ENCODE data around the gene NR2E1. TPM values are rescaled to one million over a fixed set of nuclear protein-coding genes. Genes with fewer than 3 reads are reported as not detected.

The NR2E1 gene
- total and polyA plus RNA-seq, 9 donors = 0.02 TPM; not detected in 8

- 8 to 19% (median 16%) methylated on average over 4 of the region's 4 CpGs for WGBS, 3 donors
- H3K27me3 ChIP-seq = no peaks in the 10 kb centered on the region
- H3K36me3 ChIP-seq = no peaks in the 10 kb centered on the region
- H3K4me3 ChIP-seq = no peak overlapping the region
- no peak for DNase-seq
- H3K4me1 ChIP-seq (ENCODE audit: insufficient read depth) = peaks cover 2% of the 10 kb centered on the region
- intact Hi-C loops (cut with DNase I) = no loop called here
- H3K9me3 ChIP-seq = no peaks in the 10 kb centered on the region
- TF ChIP-seq CTCF (IDR thresholded peaks at IDR 0.05) = no peak
- no peak for TF ChIP-seq EP300 (IDR thresholded peaks at IDR 0.05)
- no peak overlapping the region for H3K27ac ChIP-seq
Observed at GRCh38 chr6:108179741-108180140, 13.9 kb downstream of the NR2E1 start.

GRCh38 chr6:108180266-108180665 lies 14.4 kb downstream of the NR2E1 start:
- H3K9me3 ChIP-seq = no peaks in the 10 kb centered on the region
- no peak overlapping the region for H3K27ac ChIP-seq
- DNase-seq = no peak
- H3K4me3 ChIP-seq = no peak overlapping the region
- intact Hi-C loops (cut with DNase I) = no loop called here
- peaks cover 2% of the 10 kb centered on the region for H3K4me1 ChIP-seq (ENCODE audit: insufficient read depth)
- 23 to 26% (median 25%) methylated on average over 1 of the region's 1 CpG for WGBS, 3 donors
- no peaks in the 10 kb centered on the region for H3K36me3 ChIP-seq
- no peak for TF ChIP-seq CTCF (IDR thresholded peaks at IDR 0.05)
- TF ChIP-seq POLR2A (IDR thresholded peaks at IDR 0.05) = no peak
- no peak for TF ChIP-seq EP300 (IDR thresholded peaks at IDR 0.05)
- H3K27me3 ChIP-seq = no peaks in the 10 kb centered on the region

GRCh38 chr6:108180776-108181175 lies 15.0 kb downstream of the NR2E1 start:
- TF ChIP-seq CTCF (IDR thresholded peaks at IDR 0.05) (no peak), POLR2A (IDR thresholded peaks at IDR 0.05) (no peak), EP300 (IDR thresholded peaks at IDR 0.05) (no peak)
- Histone ChIP-seq H3K4me1 (ENCODE audit: insufficient read depth) (no peaks in the 10 kb centered on the region), H3K27ac (no peak overlapping the region), H3K27me3 (no peaks in the 10 kb centered on the region), H3K36me3 (no peaks in the 10 kb centered on the region), H3K4me3 (no peak overlapping the region), H3K9me3 (no peaks in the 10 kb centered on the region)
- no peak for DNase-seq
- 58 to 63% (median 61%) methylated on average over 6 of the region's 6 CpGs for WGBS, 3 donors
- intact Hi-C loops (cut with DNase I) = no loop called here

GRCh38 chr6:108186226-108186625 lies 20.4 kb downstream of the NR2E1 start:
- WGBS, 3 donors = 71 to 83% (median 81%) methylated on average over 2 of the region's 2 CpGs
- Histone ChIP-seq H3K9me3 (no peaks in the 10 kb centered on the region), H3K27me3 (no peaks in the 10 kb centered on the region), H3K27ac (no peak overlapping the region), H3K36me3 (no peaks in the 10 kb centered on the region), H3K4me1 (ENCODE audit: insufficient read depth) (no peaks in the 10 kb centered on the region), H3K4me3 (no peak overlapping the region)
- no peak for TF ChIP-seq EP300 (IDR thresholded peaks at IDR 0.05)
- TF ChIP-seq POLR2A (IDR thresholded peaks at IDR 0.05) = no peak
- no peak for TF ChIP-seq CTCF (IDR thresholded peaks at IDR 0.05)
- intact Hi-C loops (cut with DNase I) = no loop called here
- DNase-seq = no peak

- Histone ChIP-seq H3K27me3 (no peaks in the 10 kb centered on the region), H3K27ac (no peak overlapping the region), H3K36me3 (no peaks in the 10 kb centered on the region), H3K4me3 (no peak overlapping the region), H3K9me3 (no peaks in the 10 kb centered on the region), H3K4me1 (ENCODE audit: insufficient read depth) (no peaks in the 10 kb centered on the region)
- TF ChIP-seq POLR2A (IDR thresholded peaks at IDR 0.05) = no peak
- no peak for TF ChIP-seq CTCF (IDR thresholded peaks at IDR 0.05)
- TF ChIP-seq EP300 (IDR thresholded peaks at IDR 0.05) = no peak
- no peak for DNase-seq
- intact Hi-C loops (cut with DNase I) = no loop called here
- WGBS, 3 donors = 81 to 85% (median 83%) methylated on average over 9 of the region's 9 CpGs
Observed at GRCh38 chr6:108187519-108187918, 21.7 kb downstream of the NR2E1 start.
